ENCODE results near the gene C10orf90. TPM values are rescaled to one million over a fixed set of nuclear protein-coding genes. Genes with fewer than 3 reads are reported as not detected.

The C10orf90 gene
- total RNA-seq, 1 experiment from 2014 or later, result 0.67 TPM

DNA sequence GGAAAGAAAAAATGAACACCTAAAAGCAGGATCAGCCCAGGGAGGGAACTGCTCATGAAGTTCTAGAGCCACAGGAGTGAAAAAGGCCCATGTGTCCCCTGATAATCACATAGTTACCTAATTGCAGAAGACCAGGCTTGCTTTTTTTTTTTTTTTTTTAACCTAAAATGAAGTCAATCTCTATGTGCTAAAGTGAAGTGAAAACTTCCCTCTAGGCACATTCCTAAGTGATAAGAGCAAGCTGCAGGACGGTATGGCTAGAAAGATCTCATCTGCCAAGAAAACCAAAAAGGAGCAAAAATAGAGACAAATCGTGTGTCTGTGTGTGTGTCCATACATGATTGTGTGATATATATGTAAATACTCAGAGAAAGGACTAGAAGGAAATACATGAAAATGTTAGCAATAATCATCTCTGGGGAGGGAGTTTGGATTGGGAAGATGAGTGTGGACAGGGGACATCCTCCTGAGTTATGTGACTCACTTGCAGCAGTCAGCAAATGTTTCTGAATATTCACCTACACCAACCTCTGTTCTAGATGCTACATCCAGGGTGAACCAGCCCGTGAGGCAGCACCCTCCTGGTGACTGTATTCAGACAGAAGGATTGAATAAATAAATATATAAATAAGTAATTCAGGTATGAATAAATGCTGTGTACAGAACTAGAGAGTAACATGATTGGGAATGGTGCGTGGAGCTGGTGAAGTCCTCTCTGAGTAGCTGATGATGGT lies 76.4 kb downstream of the C10orf90 start:
- Histone ChIP-seq H3K9me3 (ENCODE audit: control insufficient read depth, insufficient read depth, low read depth, low read length) (no peaks in the 10 kb centered on the region), H3K27me3 (ENCODE audit: control insufficient read depth, insufficient read depth, low read length) (no peaks in the 10 kb centered on the region), H3K4me3 (ENCODE audit: low read depth in 2 of 2, low read length in 2 of 2) (no peak overlapping the region), H3K36me3 (ENCODE audit: control insufficient read depth, insufficient read depth, low read length) (no peaks in the 10 kb centered on the region), H3K4me1 (ENCODE audit: control insufficient read depth, insufficient read depth, low read length) (no peaks in the 10 kb centered on the region), H3K27ac (ENCODE audit: low read length) (no peak overlapping the region)
- in situ Hi-C loops (cut with HindIII; ENCODE audit: low pct_unique_long_range_greater_than_20kb, low sequenced_read_pairs) (no loop called here), intact Hi-C loops (cut with micrococcal nuclease; ENCODE audit: unreplicated experiment) (no loop called here)
- ChIA-PET POLR2A (no interaction called here), CTCF (no interaction called here)
- DNase-seq (ENCODE audit: low read depth, low spot score), result no peak
- BruUV-seq (replicated peaks), result no TSS peak
- TF ChIP-seq, protein P1, sequence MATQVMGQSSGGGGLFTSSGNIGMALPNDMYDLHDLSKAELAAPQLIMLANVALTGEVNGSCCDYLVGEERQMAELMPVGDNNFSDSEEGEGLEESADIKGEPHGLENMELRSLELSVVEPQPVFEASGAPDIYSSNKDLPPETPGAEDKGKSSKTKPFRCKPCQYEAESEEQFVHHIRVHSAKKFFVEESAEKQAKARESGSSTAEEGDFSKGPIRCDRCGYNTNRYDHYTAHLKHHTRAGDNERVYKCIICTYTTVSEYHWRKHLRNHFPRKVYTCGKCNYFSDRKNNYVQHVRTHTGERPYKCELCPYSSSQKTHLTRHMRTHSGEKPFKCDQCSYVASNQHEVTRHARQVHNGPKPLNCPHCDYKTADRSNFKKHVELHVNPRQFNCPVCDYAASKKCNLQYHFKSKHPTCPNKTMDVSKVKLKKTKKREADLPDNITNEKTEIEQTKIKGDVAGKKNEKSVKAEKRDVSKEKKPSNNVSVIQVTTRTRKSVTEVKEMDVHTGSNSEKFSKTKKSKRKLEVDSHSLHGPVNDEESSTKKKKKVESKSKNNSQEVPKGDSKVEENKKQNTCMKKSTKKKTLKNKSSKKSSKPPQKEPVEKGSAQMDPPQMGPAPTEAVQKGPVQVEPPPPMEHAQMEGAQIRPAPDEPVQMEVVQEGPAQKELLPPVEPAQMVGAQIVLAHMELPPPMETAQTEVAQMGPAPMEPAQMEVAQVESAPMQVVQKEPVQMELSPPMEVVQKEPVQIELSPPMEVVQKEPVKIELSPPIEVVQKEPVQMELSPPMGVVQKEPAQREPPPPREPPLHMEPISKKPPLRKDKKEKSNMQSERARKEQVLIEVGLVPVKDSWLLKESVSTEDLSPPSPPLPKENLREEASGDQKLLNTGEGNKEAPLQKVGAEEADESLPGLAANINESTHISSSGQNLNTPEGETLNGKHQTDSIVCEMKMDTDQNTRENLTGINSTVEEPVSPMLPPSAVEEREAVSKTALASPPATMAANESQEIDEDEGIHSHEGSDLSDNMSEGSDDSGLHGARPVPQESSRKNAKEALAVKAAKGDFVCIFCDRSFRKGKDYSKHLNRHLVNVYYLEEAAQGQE (IDR thresholded peaks at IDR 0.05; ENCODE audit: insufficient read depth in 1 of 2, low read depth in 2 of 2, low read length in 1 of 2), result no peak
- TF ChIP-seq SIN3A (IDR thresholded peaks at IDR 0.05; ENCODE audit: borderline replicate concordance, insufficient read depth, low read depth, low read length) (no peak), TCF7L2 (IDR thresholded peaks at IDR 0.05; ENCODE audit: low read depth, low read length) (no peak), POLR2AphosphoS5 (IDR thresholded peaks at IDR 0.05; ENCODE audit: low read depth, low read length) (no peak)
- TF ChIP-seq, protein P2, sequence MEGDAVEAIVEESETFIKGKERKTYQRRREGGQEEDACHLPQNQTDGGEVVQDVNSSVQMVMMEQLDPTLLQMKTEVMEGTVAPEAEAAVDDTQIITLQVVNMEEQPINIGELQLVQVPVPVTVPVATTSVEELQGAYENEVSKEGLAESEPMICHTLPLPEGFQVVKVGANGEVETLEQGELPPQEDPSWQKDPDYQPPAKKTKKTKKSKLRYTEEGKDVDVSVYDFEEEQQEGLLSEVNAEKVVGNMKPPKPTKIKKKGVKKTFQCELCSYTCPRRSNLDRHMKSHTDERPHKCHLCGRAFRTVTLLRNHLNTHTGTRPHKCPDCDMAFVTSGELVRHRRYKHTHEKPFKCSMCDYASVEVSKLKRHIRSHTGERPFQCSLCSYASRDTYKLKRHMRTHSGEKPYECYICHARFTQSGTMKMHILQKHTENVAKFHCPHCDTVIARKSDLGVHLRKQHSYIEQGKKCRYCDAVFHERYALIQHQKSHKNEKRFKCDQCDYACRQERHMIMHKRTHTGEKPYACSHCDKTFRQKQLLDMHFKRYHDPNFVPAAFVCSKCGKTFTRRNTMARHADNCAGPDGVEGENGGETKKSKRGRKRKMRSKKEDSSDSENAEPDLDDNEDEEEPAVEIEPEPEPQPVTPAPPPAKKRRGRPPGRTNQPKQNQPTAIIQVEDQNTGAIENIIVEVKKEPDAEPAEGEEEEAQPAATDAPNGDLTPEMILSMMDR (IDR thresholded peaks at IDR 0.05), result no peak
- ATAC-seq, result no peak

DNA sequence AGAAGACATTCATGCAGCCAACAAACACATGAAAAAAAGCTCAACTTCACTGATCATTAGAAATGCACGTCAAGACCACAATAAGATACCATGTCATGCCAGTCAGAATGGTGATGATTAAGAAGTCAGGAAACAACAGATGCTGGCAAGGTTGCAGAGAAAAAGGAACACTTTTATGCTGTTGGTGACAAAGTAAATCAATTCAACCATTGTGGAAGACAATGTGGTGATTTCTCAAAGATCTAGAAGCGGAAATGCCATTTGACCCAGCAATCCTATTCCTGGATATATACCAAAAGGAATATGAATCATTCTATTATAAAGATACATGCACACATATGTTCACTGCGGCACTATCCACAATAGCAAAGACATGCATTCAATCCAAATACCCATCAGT lies 77.6 kb downstream of the C10orf90 start:
- intact Hi-C loops (cut with micrococcal nuclease; ENCODE audit: unreplicated experiment), result no loop called here
- no TSS peak for BruUV-seq (replicated peaks)
- DNase-seq (ENCODE audit: low read depth, low spot score), result no peak
- no peaks in the 10 kb centered on the region for H3K36me3 ChIP-seq (ENCODE audit: control insufficient read depth, insufficient read depth, low read length)
- TF ChIP-seq TCF7L2 (IDR thresholded peaks at IDR 0.05; ENCODE audit: low read depth, low read length) (no peak), POLR2AphosphoS5 (IDR thresholded peaks at IDR 0.05; ENCODE audit: low read depth, low read length) (no peak)
- ChIA-PET CTCF (no interaction called here), POLR2A (no interaction called here)
- H3K27me3 ChIP-seq (ENCODE audit: control insufficient read depth, insufficient read depth, low read length), result no peaks in the 10 kb centered on the region
- H3K9me3 ChIP-seq (ENCODE audit: control insufficient read depth, insufficient read depth, low read depth, low read length), result no peaks in the 10 kb centered on the region
- no peak overlapping the region for H3K4me3 ChIP-seq (ENCODE audit: low read depth in 2 of 2, low read length in 2 of 2)
- H3K4me1 ChIP-seq (ENCODE audit: control insufficient read depth, insufficient read depth, low read length), result no peaks in the 10 kb centered on the region
- in situ Hi-C loops (cut with HindIII; ENCODE audit: low pct_unique_long_range_greater_than_20kb, low sequenced_read_pairs), result no loop called here
- ATAC-seq, result no peak
- no peak overlapping the region for H3K27ac ChIP-seq (ENCODE audit: low read length)

DNA sequence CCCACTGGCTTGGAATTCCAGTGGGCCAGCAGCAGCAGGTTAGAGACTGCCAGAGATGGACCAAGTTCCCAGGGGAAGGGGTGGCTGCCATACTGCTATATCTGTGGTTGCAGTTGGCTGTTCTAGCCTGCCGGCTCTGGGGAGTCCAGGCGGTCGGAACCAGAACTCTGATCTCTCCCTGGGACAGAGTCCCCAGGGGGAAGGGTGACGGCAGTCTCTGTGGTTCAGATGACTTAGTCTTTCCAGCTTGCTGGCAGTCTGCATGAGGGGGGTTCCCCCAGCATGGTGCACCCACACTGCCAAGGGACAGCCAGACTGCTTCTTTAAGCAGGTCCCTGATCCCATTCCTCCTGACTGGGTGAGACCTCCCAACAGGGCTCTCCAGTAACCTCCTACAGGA lies 82.5 kb downstream of the C10orf90 start:
- Histone ChIP-seq H3K4me1 (ENCODE audit: control insufficient read depth, insufficient read depth, low read length) (no peaks in the 10 kb centered on the region), H3K4me3 (ENCODE audit: low read depth in 2 of 2, low read length in 2 of 2) (no peak overlapping the region), H3K36me3 (ENCODE audit: control insufficient read depth, insufficient read depth, low read length) (no peaks in the 10 kb centered on the region), H3K27me3 (ENCODE audit: control insufficient read depth, insufficient read depth, low read length) (0 out of 2 replicates have a peak, but pooled peaks cover 2% of the 10 kb centered on the region), H3K9me3 (ENCODE audit: control insufficient read depth, insufficient read depth, low read depth, low read length) (no peaks in the 10 kb centered on the region), H3K27ac (ENCODE audit: low read length) (no peak overlapping the region)
- DNase-seq (ENCODE audit: low read depth, low spot score), result no peak
- no peak for ATAC-seq
- intact Hi-C loops (cut with micrococcal nuclease; ENCODE audit: unreplicated experiment), result no loop called here
- no TSS peak for BruUV-seq (replicated peaks)
- in situ Hi-C loops (cut with HindIII; ENCODE audit: low pct_unique_long_range_greater_than_20kb, low sequenced_read_pairs), result no loop called here
- TF ChIP-seq, protein P1 (IDR thresholded peaks at IDR 0.05; ENCODE audit: insufficient read depth in 1 of 2, low read depth in 2 of 2, low read length in 1 of 2), result no peak
- no peak for TF ChIP-seq TCF7L2 (IDR thresholded peaks at IDR 0.05; ENCODE audit: low read depth, low read length)
- no peak for TF ChIP-seq POLR2AphosphoS5 (IDR thresholded peaks at IDR 0.05; ENCODE audit: low read depth, low read length)
- TF ChIP-seq, protein P2 (IDR thresholded peaks at IDR 0.05), result no peak
- TF ChIP-seq SIN3A (IDR thresholded peaks at IDR 0.05; ENCODE audit: borderline replicate concordance, insufficient read depth, low read depth, low read length), result no peak
- ChIA-PET CTCF (no interaction called here), POLR2A (no interaction called here)
